ENCODE results near the gene ZNF507. TPM values are rescaled to one million over a fixed set of nuclear protein-coding genes. Genes with fewer than 3 reads are reported as not detected.

Gene ZNF507
- total RNA-seq, 1 donor from 2014 or later: 24.7 TPM

- no peak overlapping the region for H3K27ac Mint-ChIP-seq (ENCODE audit: unreplicated experiment)
- peaks cover 2% of the 10 kb centered on the region for H3K27me3 Mint-ChIP-seq (ENCODE audit: unreplicated experiment)
- no peaks in the 10 kb centered on the region for H3K9me3 Mint-ChIP-seq (ENCODE audit: unreplicated experiment)
- no peak for DNase-seq
- no peak overlapping the region for H3K4me3 Mint-ChIP-seq (ENCODE audit: unreplicated experiment)
- no peaks in the 10 kb centered on the region for H3K4me1 Mint-ChIP-seq (ENCODE audit: low read depth, unreplicated experiment)
- TF ChIP-seq CTCF (IDR thresholded peaks at IDR 0.05; ENCODE audit: partially characterized antibody, unreplicated experiment): no peak
- no peaks in the 10 kb centered on the region for H3K36me3 Mint-ChIP-seq (ENCODE audit: unreplicated experiment)
Observed at GRCh38 chr19:32388393-32388855, 43.0 kb downstream of the ZNF507 start.

- no peak for TF ChIP-seq CTCF (IDR thresholded peaks at IDR 0.05; ENCODE audit: partially characterized antibody, unreplicated experiment)
- Mint-ChIP-seq H3K4me3 (ENCODE audit: unreplicated experiment) (no peak overlapping the region), H3K27ac (ENCODE audit: unreplicated experiment) (no peak overlapping the region), H3K9me3 (ENCODE audit: unreplicated experiment) (no peaks in the 10 kb centered on the region), H3K27me3 (ENCODE audit: unreplicated experiment) (peaks cover 4% of the 10 kb centered on the region), H3K36me3 (ENCODE audit: unreplicated experiment) (no peaks in the 10 kb centered on the region), H3K4me1 (ENCODE audit: low read depth, unreplicated experiment) (no peaks in the 10 kb centered on the region)
- DNase-seq: no peak
Observed at GRCh38 chr19:32392901-32393300, 47.5 kb downstream of the ZNF507 start.

GRCh38 chr19:32396046-32396652 is 50.7 kb downstream of the ZNF507 start:
- Mint-ChIP-seq H3K36me3 (ENCODE audit: unreplicated experiment) (no peaks in the 10 kb centered on the region), H3K9me3 (ENCODE audit: unreplicated experiment) (no peaks in the 10 kb centered on the region), H3K27me3 (ENCODE audit: unreplicated experiment) (peaks cover 4% of the 10 kb centered on the region), H3K4me3 (ENCODE audit: unreplicated experiment) (no peak overlapping the region), H3K27ac (ENCODE audit: unreplicated experiment) (no peak overlapping the region), H3K4me1 (ENCODE audit: low read depth, unreplicated experiment) (no peaks in the 10 kb centered on the region)
- DNase-seq: no peak
- TF ChIP-seq CTCF (IDR thresholded peaks at IDR 0.05; ENCODE audit: partially characterized antibody, unreplicated experiment): no peak

GRCh38 chr19:32397671-32398101 is 52.3 kb downstream of the ZNF507 start:
- Mint-ChIP-seq H3K36me3 (ENCODE audit: unreplicated experiment) (no peaks in the 10 kb centered on the region), H3K9me3 (ENCODE audit: unreplicated experiment) (no peaks in the 10 kb centered on the region), H3K4me3 (ENCODE audit: unreplicated experiment) (no peak overlapping the region), H3K4me1 (ENCODE audit: low read depth, unreplicated experiment) (no peaks in the 10 kb centered on the region), H3K27me3 (ENCODE audit: unreplicated experiment) (peaks cover 4% of the 10 kb centered on the region), H3K27ac (ENCODE audit: unreplicated experiment) (no peak overlapping the region)
- no peak for DNase-seq
- TF ChIP-seq CTCF (IDR thresholded peaks at IDR 0.05; ENCODE audit: partially characterized antibody, unreplicated experiment): no peak

GRCh38 chr19:32401992-32402391 is 56.6 kb downstream of the ZNF507 start:
- Mint-ChIP-seq H3K27me3 (ENCODE audit: unreplicated experiment) (peaks cover 5% of the 10 kb centered on the region), H3K4me1 (ENCODE audit: low read depth, unreplicated experiment) (peaks cover 15% of the 10 kb centered on the region), H3K9me3 (ENCODE audit: unreplicated experiment) (peaks cover 8% of the 10 kb centered on the region), H3K36me3 (ENCODE audit: unreplicated experiment) (no peaks in the 10 kb centered on the region), H3K27ac (ENCODE audit: unreplicated experiment) (no peak overlapping the region), H3K4me3 (ENCODE audit: unreplicated experiment) (no peak overlapping the region)
- no peak for TF ChIP-seq CTCF (IDR thresholded peaks at IDR 0.05; ENCODE audit: partially characterized antibody, unreplicated experiment)
- DNase-seq: no peak
